HCT116 (cell line): ENCODE measurements around the gene FAM185A.

Source experiments
- EZH2 ChIP-seq: fragments of 200-600 bp; sonication (generic); IDR thresholded peaks from 2 replicates; pipeline ENCODE4 v1.6.1; 2017; ENCODE audit warnings: antibody characterized with exemption, mixed run types
- EZH2phosphoT487 ChIP-seq: fragments of 200-600 bp; IDR thresholded peaks from 2 replicates; pipeline ENCODE4 v1.6.1; 2018; ENCODE audit warnings: antibody characterized with exemption, borderline replicate concordance
- POLR2A ChIP-seq: IDR thresholded peaks from 2 replicates; pipeline ENCODE4 v1.7.0; 2011; ENCODE audit warnings: borderline replicate concordance; ENCODE audit not compliant: insufficient read depth, insufficient read length; ENCODE audit errors: extremely low read depth
- POLR2AphosphoS5 ChIP-seq: IDR thresholded peaks from 2 replicates; pipeline ENCODE4 v1.6.1; 2011; ENCODE audit warnings: mild to moderate bottlenecking, low read depth, low read length, moderate library complexity
- SP1 ChIP-seq: IDR thresholded peaks from 2 replicates; pipeline ENCODE4 v1.6.1; 2012; ENCODE audit warnings: low read depth
- SRF ChIP-seq: IDR thresholded peaks from 2 replicates; pipeline ENCODE4 v1.6.1; 2012; ENCODE audit warnings: low read depth
- ZFX ChIP-seq: fragments of 450-650 bp; IDR thresholded peaks from 2 replicates; pipeline ENCODE4 v1.6.1; 2017
- TF ChIP-seq, protein P1 (sequence below), 3 experiments: fragments of 200-600 bp in 1 of 3; sonication (generic) in 1 of 3; IDR thresholded peaks in 2 of 3; conservative IDR thresholded peaks in 1 of 3; 2 replicates each; pipeline ENCODE4 v1.5.1; 2012 to 2017; ENCODE audit warnings: low read depth in 2 of 3, low read length in 2 of 3, antibody characterized with exemption in 1 of 3, borderline replicate concordance in 1 of 3, control low read depth in 1 of 3, mild to moderate bottlenecking in 1 of 3, mixed read lengths in 1 of 3, mixed run types in 1 of 3, moderate library complexity in 1 of 3; ENCODE audit not compliant: insufficient read depth in 1 of 3

DNA sequence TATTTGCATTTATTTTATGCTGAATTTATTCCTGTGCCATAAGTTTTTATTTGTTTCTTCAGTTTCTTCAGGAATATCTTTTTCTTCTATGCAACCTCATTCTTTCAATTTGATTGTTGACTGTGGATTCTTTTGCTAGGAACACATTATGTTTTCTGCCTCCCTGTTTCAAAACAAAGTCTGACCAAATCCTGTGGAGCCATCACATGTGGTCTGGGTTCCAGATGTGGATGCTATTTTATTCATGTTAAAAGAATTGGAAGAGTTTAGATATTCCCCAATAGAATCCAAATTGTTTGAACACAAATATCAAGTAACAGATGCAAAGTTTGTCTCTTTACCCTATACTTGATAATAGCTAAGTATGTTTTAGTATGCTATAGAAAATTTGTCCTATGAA is 107.2 kb downstream of the FAM185A start:
- TF ChIP-seq POLR2A: no peak
- no peak for TF ChIP-seq EZH2
- no peak for TF ChIP-seq SRF
- TF ChIP-seq, protein P1, sequence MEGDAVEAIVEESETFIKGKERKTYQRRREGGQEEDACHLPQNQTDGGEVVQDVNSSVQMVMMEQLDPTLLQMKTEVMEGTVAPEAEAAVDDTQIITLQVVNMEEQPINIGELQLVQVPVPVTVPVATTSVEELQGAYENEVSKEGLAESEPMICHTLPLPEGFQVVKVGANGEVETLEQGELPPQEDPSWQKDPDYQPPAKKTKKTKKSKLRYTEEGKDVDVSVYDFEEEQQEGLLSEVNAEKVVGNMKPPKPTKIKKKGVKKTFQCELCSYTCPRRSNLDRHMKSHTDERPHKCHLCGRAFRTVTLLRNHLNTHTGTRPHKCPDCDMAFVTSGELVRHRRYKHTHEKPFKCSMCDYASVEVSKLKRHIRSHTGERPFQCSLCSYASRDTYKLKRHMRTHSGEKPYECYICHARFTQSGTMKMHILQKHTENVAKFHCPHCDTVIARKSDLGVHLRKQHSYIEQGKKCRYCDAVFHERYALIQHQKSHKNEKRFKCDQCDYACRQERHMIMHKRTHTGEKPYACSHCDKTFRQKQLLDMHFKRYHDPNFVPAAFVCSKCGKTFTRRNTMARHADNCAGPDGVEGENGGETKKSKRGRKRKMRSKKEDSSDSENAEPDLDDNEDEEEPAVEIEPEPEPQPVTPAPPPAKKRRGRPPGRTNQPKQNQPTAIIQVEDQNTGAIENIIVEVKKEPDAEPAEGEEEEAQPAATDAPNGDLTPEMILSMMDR (IDR thresholded peaks at IDR 0.05 in 2 of 3, conservative IDR thresholded peaks at IDR 0.05 in 1 of 3; ENCODE audit: borderline replicate concordance in 1 of 3, insufficient read depth in 1 of 3, low read depth in 2 of 3, low read length in 2 of 3): no peak
- no peak for TF ChIP-seq POLR2AphosphoS5
- TF ChIP-seq SP1: no peak
- TF ChIP-seq ZFX: no peak
- no peak for TF ChIP-seq EZH2phosphoT487
